Suprapubic skin (tissue), 4 donors: ENCODE measurements around the gene MUC6.

ENCODE experiments used
- EP300 ChIP-seq: sonication (generic); formaldehyde crosslinking; IDR thresholded peaks from one replicate; pipeline ENCODE4 v1.6.1; 2017; ENCODE audit warnings: antibody characterized with exemption
- POLR2A ChIP-seq, 2 donors: fragments of 450-650 bp; IDR thresholded peaks; one replicate each; pipeline ENCODE4 v1.6.1; 2017; ENCODE audit warnings: antibody characterized with exemption in 2 of 2, mild to moderate bottlenecking in 2 of 2, moderate library complexity in 2 of 2
- POLR2AphosphoS5 ChIP-seq, 3 donors: sonication (generic); formaldehyde crosslinking; IDR thresholded peaks; one replicate each; pipeline ENCODE4 v1.6.1; 2017; ENCODE audit warnings: antibody characterized with exemption in 3 of 3
- TF ChIP-seq, protein P1 (sequence below), 2 donors: fragments of 200-600 bp in 1 of 2; fragments of 450-650 bp in 1 of 2; sonication (generic) in 1 of 2; IDR thresholded peaks; one replicate each; pipeline ENCODE4 v1.5.1; 2016 to 2019; ENCODE audit warnings: antibody characterized with exemption in 2 of 2, mild to moderate bottlenecking in 1 of 2, moderate library complexity in 1 of 2

DNA sequence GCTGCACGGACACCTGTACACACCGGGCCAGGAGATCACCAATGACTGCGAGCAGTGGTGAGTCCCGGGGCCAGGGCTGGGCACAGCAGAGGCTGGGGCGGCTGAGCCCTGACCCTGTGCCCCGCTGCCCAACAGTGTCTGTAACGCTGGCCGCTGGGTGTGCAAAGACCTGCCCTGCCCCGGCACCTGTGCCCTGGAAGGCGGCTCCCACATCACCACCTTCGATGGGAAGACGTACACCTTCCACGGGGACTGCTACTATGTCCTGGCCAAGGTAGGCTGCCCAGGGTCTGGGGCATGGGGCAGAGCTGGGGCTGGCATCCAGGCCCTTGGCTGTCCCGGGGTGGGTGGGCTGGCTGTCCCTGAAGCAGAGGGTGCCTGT is 45.8 kb upstream of the MUC6 start:
- TF ChIP-seq, protein P1, sequence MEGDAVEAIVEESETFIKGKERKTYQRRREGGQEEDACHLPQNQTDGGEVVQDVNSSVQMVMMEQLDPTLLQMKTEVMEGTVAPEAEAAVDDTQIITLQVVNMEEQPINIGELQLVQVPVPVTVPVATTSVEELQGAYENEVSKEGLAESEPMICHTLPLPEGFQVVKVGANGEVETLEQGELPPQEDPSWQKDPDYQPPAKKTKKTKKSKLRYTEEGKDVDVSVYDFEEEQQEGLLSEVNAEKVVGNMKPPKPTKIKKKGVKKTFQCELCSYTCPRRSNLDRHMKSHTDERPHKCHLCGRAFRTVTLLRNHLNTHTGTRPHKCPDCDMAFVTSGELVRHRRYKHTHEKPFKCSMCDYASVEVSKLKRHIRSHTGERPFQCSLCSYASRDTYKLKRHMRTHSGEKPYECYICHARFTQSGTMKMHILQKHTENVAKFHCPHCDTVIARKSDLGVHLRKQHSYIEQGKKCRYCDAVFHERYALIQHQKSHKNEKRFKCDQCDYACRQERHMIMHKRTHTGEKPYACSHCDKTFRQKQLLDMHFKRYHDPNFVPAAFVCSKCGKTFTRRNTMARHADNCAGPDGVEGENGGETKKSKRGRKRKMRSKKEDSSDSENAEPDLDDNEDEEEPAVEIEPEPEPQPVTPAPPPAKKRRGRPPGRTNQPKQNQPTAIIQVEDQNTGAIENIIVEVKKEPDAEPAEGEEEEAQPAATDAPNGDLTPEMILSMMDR (IDR thresholded peaks at IDR 0.05): no peak
- TF ChIP-seq POLR2A (IDR thresholded peaks at IDR 0.05) (no peak), POLR2AphosphoS5 (IDR thresholded peaks at IDR 0.05) (no peak), EP300 (no peak)
